Activated CD8-positive, alpha-beta memory T cell treated with anti-CD3 and anti-CD28 coated beads, Interleukin-2, amount 50 U/mL, for 1 hour (primary cell): ENCODE data around the gene BAD.

ENCODE experiments used
- DNase-seq: peaks from one replicate; pipeline ENCODE4 v3.0.0-alpha.2; 2020; ENCODE audit errors: extremely low read depth

The BAD gene

GRCh38 chr11:64296236-64296635, 11.8 kb upstream of the BAD start:
- DNase-seq: no peak

- DNase-seq: no peak
These were observed 11.3 kb upstream of the BAD start for GRCh38 chr11:64295760-64296159.

GRCh38 chr11:64294774-64295173, 10.3 kb upstream of the BAD start:
- DNase-seq: no peak

- no peak for DNase-seq
These were observed 8.2 kb upstream of the BAD start for GRCh38 chr11:64292460-64293254.

GRCh38 chr11:64291752-64292459, 7.4 kb upstream of the BAD start:
- DNase-seq: no peak

GRCh38 chr11:64291262-64291751, 6.8 kb upstream of the BAD start, which contains the start of gene KCNK4:
KCNK4 (plus strand) TSS chr11:64291302; CDS start chr11:64293019, 1,717 bp downstream.
- no peak for DNase-seq

GRCh38 chr11:64290352-64291261, 6.1 kb upstream of the BAD start:
- no peak for DNase-seq

GRCh38 chr11:64289002-64289564, 4.6 kb upstream of the BAD start:
- DNase-seq: no peak

GRCh38 chr11:64288353-64288750, 3.9 kb upstream of the BAD start:
- no peak for DNase-seq

- no peak for DNase-seq
These were observed 3.3 kb upstream of the BAD start for GRCh38 chr11:64287676-64288352.

GRCh38 chr11:64286801-64287159, 2.3 kb upstream of the BAD start:
- no peak for DNase-seq

GRCh38 chr11:64285885-64286800, 1.7 kb upstream of the BAD start:
- no peak for DNase-seq

- peak; percentile 50 for DNase-seq
These were observed 758 bp upstream of the BAD start, which contains the start of gene GPR137 for GRCh38 chr11:64284962-64285884. GPR137 (plus strand) TSS chr11:64285848; CDS start chr11:64286525, 677 bp downstream.

GRCh38 chr11:64283092-64283491, 1.4 kb downstream of the BAD start:
- DNase-seq: no peak

GRCh38 chr11:64281957-64282770, 2.3 kb downstream of the BAD start:
- DNase-seq: no peak

- DNase-seq: no peak
These were observed 5.8 kb downstream of the BAD start for GRCh38 chr11:64278576-64279190.

GRCh38 chr11:64276653-64277431, 7.6 kb downstream of the BAD start:
- no peak for DNase-seq
